HS-5 (cell line): Measurements from ENCODE around the gene LIN7C.
A peak's percentile ranks its signal among the peaks of the same experiment; 100 is the strongest.
"Not testable (repeated sequence)": the region's sequence is repeated elsewhere in the genome, so short reads cannot be mapped to it uniquely, and the experiment has no call there.

Experiments used
- DNase-seq: peaks from one replicate; pipeline ENCODE4 v3.0.0-alpha.2; 2012; ENCODE audit warnings: low read depth

The LIN7C gene

GRCh38 chr11:27506200-27507182 is at the start of gene LIN7C:
Gene LIN7C (minus strand): TSS chr11:27506769. CDS start chr11:27506752, 17 bp downstream.
- peak; percentile 77 for DNase-seq

- DNase-seq: no peak
Measured at GRCh38 chr11:27555264-27555663, 48.7 kb upstream of the LIN7C start.

- DNase-seq: no peak
Measured at GRCh38 chr11:27553186-27553585, 46.6 kb upstream of the LIN7C start.

DNA sequence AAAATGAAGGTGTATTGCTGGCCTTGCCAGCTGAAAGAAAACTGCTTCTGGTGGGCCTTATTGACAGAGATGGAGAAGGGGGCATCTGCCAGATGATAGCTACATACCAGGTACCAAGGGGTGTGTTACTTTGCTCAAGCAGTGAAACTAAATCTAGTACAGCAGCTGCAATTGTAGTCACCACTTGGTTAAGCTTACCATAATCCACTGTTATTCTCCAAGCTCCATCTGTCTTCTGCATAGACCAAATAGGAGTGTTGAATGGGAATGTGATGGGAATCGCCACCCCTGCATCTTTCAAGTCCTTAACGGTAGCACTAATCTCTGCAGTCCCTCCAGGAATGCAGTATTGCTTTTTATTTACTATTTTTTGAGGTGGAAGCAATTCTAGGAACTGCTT is 45.8 kb upstream of the LIN7C start:
- DNase-seq: no peak

GRCh38 chr11:27551127-27551526 is 44.6 kb upstream of the LIN7C start:
- no peak for DNase-seq

DNA sequence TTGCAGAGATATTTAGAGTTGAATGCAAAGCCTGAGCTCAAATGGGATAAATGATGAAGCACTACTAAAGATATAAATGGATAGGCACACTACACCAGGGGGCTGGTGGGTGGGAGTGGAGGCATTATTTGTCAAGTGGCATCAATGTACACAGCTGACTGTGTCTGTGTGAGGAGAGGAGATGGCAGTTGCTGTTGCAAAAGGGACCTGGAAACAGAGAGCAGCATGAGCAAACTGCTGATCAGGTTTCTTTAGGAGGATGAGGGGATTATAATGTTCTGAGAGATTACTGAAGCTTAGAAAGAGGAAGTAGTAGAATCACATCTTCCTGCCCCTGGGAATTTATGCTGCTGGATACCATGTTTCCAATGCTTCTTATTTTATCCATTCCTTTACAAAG is 39.4 kb upstream of the LIN7C start:
- no peak for DNase-seq

GRCh38 chr11:27545035-27545434 is 38.5 kb upstream of the LIN7C start:
- DNase-seq: no peak

DNA sequence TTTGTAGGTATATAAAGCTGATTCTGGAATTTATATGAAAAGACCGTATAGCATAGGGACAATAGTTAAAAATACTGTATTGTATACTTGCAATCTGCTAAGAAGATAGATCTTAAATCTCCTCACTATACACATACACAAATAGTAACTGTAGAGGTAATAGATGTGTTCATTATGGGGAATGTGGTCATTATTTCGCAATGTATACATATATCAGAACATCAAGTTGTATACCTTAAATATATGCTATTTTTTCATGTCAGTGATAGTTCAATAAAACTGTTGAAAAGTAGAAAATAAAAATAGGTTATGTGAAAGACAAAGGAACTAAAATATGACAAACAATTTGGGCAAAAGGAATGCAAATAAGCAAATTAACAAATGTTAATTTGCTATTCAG is 35.2 kb upstream of the LIN7C start:
- DNase-seq: no peak

GRCh38 chr11:27540051-27540450 is 33.5 kb upstream of the LIN7C start:
- no peak for DNase-seq

DNA sequence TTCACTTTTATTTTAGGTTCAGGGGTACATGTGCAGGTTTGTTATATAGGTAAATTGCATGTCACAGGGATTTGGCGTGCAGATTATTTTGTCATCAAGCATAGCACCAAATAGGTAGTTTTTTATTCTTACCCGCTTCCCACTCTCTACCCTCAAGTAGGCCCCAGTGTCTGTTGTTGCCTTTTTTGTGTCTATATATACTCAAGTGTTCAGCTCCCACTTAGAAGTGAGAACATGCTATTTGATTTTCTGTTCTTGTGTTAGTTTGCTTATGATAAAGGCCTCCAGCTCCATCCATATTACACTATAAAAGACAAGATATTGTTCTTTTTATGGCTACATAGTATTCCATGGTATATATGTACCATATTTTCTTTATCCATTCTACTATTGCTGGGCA is 28.5 kb upstream of the LIN7C start:
- DNase-seq: no peak

DNA sequence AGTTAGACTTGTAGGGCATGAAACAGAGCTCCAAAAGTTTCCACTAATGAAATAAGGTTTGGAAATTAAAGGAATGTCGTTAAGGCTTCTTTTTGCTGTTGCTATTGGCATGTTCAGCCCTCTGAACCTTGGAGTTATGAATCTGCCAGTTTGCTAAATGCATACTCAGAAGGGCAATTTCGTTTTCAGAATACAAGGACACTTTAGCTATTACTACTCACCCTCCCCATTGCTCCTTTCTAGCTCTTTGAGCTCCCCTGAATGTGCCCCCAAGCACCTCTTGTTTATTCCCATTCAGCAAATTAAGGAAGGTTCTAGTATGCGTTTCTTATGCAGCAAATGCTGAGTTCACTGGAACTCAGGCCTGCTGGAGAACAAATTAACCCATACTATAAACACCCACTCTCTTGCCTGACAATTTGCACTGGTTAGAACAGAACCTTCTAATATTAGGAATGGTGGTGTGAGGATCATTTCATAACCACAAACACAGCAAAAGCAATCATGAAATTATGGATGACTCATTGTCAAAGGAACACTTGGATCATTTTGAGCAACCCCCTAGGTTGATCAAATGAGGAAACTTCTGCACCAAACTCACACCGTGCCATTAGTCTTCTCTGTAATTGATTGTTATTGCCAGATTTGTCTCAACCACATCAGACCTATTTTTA is 26.2 kb upstream of the LIN7C start:
- DNase-seq: no peak

GRCh38 chr11:27528712-27529111 is 22.1 kb upstream of the LIN7C start:
- no peak for DNase-seq

DNA sequence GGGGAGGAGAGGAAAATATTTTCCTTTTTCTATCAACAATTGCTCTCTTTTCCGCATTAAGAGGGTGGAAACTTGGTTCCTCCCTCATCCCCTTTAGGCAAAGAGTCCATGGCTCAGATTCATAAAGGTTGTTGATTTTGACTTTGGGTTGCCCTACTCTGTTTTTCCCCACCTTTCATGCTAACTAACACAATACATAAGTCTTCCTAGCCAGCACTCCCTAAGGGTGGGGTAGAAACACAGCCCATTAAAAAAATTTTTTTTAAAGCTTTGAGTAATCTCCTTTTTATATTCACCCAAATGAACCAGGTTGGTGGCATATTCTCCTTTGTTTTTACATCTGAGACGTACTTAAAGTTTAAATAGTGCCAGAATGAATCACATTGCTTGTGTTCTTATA is 20.0 kb upstream of the LIN7C start:
- no peak for DNase-seq

- DNase-seq: no peak
Measured at GRCh38 chr11:27525824-27526516, 19.4 kb upstream of the LIN7C start.

DNA sequence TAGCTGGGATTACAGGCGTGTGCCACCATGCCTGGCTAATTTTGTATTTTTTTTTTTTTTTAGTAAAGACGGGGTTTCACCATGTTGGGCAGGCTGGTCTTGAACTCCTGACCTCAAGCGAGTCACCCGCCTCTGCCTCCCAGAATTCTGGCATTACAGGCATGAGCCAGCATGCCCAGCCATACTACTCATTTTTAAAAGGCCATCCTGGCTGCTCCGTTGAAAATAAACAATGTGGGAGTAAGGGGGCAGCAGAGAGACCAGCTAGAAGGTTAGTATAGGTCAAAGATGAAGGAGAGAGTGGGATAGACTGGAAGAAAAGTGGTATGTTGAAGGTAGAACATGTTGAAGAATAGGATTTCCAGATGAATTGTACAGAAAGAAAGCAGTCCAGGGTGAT is 17.6 kb upstream of the LIN7C start:
- DNase-seq: peak; percentile 62

DNA sequence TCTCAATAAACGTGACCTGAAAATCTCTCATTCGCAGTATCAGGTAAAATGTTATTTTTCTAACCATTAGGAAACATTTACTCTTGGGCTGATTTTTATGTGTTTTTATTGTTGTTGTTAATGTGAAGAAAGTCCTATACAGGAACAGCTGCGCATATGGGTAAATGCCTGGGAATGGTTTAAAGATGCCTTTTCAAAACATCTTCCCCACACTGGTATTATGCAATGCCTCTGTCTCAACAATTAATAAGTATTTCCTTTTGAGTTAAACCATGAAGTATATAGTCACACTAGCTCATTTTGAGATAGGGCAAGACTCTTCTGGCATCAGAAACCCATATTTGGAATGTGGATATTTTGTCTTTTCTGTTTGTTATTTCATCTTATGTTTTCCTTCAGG is 13.7 kb upstream of the LIN7C start:
- DNase-seq: no peak

DNA sequence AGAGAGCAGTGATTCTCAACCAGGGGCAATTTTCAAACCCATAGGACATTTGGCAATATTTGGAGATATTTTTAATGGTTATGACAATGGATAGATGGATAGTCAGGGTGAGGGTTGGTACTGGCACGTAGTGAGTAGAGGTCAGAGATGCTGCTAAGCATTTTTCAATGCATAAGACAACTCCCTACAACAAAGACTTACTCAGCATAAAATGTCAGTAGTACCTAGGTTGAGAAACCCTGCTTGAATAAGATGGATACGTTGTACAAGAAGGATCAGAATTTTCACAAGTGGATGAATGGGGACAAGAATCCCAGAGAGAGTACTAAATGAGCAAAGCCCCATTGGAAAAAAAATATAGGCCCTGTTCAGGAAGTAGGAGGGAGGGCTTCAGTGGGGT is 11.9 kb upstream of the LIN7C start:
- DNase-seq: no peak

- not testable (repeated sequence) for DNase-seq
Measured at GRCh38 chr11:27517490-27517889, 10.9 kb upstream of the LIN7C start.

DNA sequence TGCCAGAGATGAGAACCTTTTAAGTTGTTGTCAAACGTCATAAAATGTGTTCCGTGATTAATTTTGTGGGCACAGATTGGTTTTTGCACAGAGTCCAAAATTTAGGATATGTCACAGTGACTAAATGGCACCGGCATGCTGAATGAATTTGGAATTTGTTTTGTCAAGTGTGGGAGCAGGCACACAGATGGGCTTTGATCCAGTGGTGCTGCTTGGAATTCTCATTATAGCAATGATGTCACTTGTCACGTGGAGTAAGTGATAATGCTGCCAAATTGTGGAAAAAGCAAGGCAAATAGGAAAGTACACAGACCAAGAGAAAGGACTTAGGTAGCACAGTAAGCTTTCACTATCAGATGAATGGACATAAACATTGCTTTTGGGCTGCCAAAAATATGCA is 8.0 kb upstream of the LIN7C start:
- DNase-seq: no peak

GRCh38 chr11:27514076-27514475 is 7.5 kb upstream of the LIN7C start:
- no peak for DNase-seq

GRCh38 chr11:27513389-27513788 is 6.8 kb upstream of the LIN7C start:
- DNase-seq: no peak

GRCh38 chr11:27512238-27512637 is 5.7 kb upstream of the LIN7C start:
- DNase-seq: no peak

DNA sequence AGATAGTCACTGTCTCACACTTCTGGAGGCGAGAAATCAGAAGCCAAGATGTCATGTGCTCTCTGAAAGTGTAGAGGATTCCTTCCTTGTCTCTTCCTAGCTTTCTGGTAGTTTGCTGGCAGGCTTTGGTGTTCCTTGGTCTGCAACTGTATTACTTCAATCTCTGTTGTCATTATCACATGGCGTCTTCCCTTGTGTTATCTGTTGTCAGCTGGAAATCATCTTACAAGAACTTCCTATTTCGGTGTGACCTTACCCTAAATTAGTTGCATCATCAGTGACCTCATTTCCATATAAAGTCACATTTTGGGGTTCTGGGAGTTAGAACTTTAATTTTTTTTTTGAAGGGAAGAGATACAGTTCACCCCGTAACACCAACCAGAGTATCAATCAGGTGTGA is 3.3 kb upstream of the LIN7C start:
- no peak for DNase-seq
